Liver (tissue), 9 donors: ENCODE data around the gene MRPL37. TPM values are rescaled to one million over a fixed set of nuclear protein-coding genes. Genes with fewer than 3 reads are reported as not detected.

Experiments used
- DNase-seq: peaks from one replicate; pipeline ENCODE4 v3.0.0-alpha.2; 2017; ENCODE audit warnings: low spot score
- H3K27ac ChIP-seq, 2 donors: one replicate each; pipeline ENCODE4 v1.7.0; 2013; ENCODE audit warnings: inconsistent platforms in 2 of 2, low read length in 2 of 2, control low read depth in 1 of 2, low read depth in 1 of 2, mild to moderate bottlenecking in 1 of 2
- H3K27me3 ChIP-seq, 4 donors: one replicate each; pipeline versions ENCODE4 v1.6.1 to v1.7.0; 2013; ENCODE audit warnings: low read length in 3 of 4, inconsistent platforms in 1 of 4, mild to moderate bottlenecking in 1 of 4, moderate library complexity in 1 of 4; ENCODE audit not compliant: control insufficient read depth in 4 of 4, insufficient read depth in 4 of 4
- H3K36me3 ChIP-seq, 4 donors: one replicate each; pipeline versions ENCODE4 v1.6.1 to v1.7.0; 2013; ENCODE audit warnings: low read length in 3 of 4, mild to moderate bottlenecking in 3 of 4, low read depth in 1 of 4, moderate library complexity in 1 of 4; ENCODE audit not compliant: control insufficient read depth in 4 of 4, insufficient read depth in 3 of 4
- H3K4me1 ChIP-seq, 4 donors: one replicate each; pipeline versions ENCODE4 v1.6.1 to v1.7.0; 2013; ENCODE audit warnings: low read length in 3 of 4, mild to moderate bottlenecking in 3 of 4, moderate library complexity in 1 of 4; ENCODE audit not compliant: control insufficient read depth in 4 of 4, insufficient read depth in 4 of 4
- H3K4me3 ChIP-seq, 3 donors: one replicate each; pipeline versions ENCODE4 v1.6.1 to v1.7.0; 2013; ENCODE audit warnings: low read length in 3 of 3, control low read depth in 1 of 3, low read depth in 1 of 3, mild to moderate bottlenecking in 1 of 3
- H3K9ac ChIP-seq, 2 donors: one replicate each; pipeline ENCODE4 v1.7.0; 2013; ENCODE audit warnings: low read length in 2 of 2, mild to moderate bottlenecking in 2 of 2, moderate library complexity in 2 of 2, control low read depth in 1 of 2, low read depth in 1 of 2
- H3K9me3 ChIP-seq, 4 donors: one replicate each; pipeline versions ENCODE4 v1.6.1 to v1.7.0; 2013; ENCODE audit warnings: low read length in 3 of 4; ENCODE audit not compliant: control insufficient read depth in 4 of 4
- ATF3 ChIP-seq: IDR thresholded peaks from 2 replicates; pipeline ENCODE4 v1.6.1; 2016; ENCODE audit warnings: antibody characterized with exemption
- CTCF ChIP-seq: fragments of 150-350 bp; IDR thresholded peaks from 2 replicates; pipeline ENCODE4 v1.5.1; 2017; ENCODE audit warnings: improper control_type of control experiment, low read depth, low read length; ENCODE audit not compliant: missing input control
- EGR1 ChIP-seq, 2 donors: IDR thresholded peaks; 2 replicates each; pipeline ENCODE4 v1.6.1; 2016 to 2018; ENCODE audit warnings: antibody characterized with exemption in 2 of 2, low read depth in 2 of 2
- FOXA1 ChIP-seq: IDR thresholded peaks from 2 replicates; pipeline ENCODE4 v1.6.1; 2016; ENCODE audit warnings: antibody characterized with exemption
- GABPA ChIP-seq, 2 donors: IDR thresholded peaks in 1 of 2; conservative IDR thresholded peaks in 1 of 2; 2 replicates each; pipeline ENCODE4 v1.6.1; 2016; ENCODE audit warnings: antibody characterized with exemption in 2 of 2, mild to moderate bottlenecking in 1 of 2, moderate library complexity in 1 of 2
- HNF4G ChIP-seq: IDR thresholded peaks from 2 replicates; pipeline ENCODE4 v1.6.1; 2016; ENCODE audit warnings: antibody characterized with exemption
- JUND ChIP-seq, 2 donors: IDR thresholded peaks; 2 replicates each; pipeline ENCODE4 v1.6.1; 2016; ENCODE audit warnings: antibody characterized with exemption in 2 of 2
- MAX ChIP-seq: IDR thresholded peaks from 2 replicates; pipeline ENCODE4 v1.6.1; 2016; ENCODE audit warnings: antibody characterized with exemption
- RAD21 ChIP-seq, 2 donors: IDR thresholded peaks; 2 replicates each; pipeline ENCODE4 v1.6.1; 2016; ENCODE audit warnings: antibody characterized with exemption in 2 of 2, mild to moderate bottlenecking in 2 of 2
- RXRA ChIP-seq, 2 donors: IDR thresholded peaks; 2 replicates each; pipeline ENCODE4 v1.6.1; 2017 to 2018; ENCODE audit warnings: antibody characterized with exemption in 2 of 2, mild to moderate bottlenecking in 1 of 2
- SP1 ChIP-seq: IDR thresholded peaks from 2 replicates; pipeline ENCODE4 v1.6.1; 2018; ENCODE audit warnings: antibody characterized with exemption, mild to moderate bottlenecking
- TAF1 ChIP-seq: conservative IDR thresholded peaks from 2 replicates; pipeline ENCODE4 v1.6.1; 2016; ENCODE audit warnings: antibody characterized with exemption, mild to moderate bottlenecking
- YY1 ChIP-seq: IDR thresholded peaks from 2 replicates; pipeline ENCODE4 v1.6.1; 2016; ENCODE audit warnings: antibody characterized with exemption, mild to moderate bottlenecking
- WGBS: extraction: QIAGEN DNeasy Blood & Tissue Kit; methylation state at CpG from one replicate; pipeline ENCODE4 v1.1.7; 2013; 5-methylcytosine and 5-hydroxymethylcytosine counted together
- polyA plus RNA-seq, 2 donors: library from polyadenylated mRNA; stranded (reverse) in 1 of 2; unstranded in 1 of 2; fragments of 200-250 nt in 1 of 2; fragments of >200 nt in 1 of 2; fragmentation: Nextera tagmentation in 1 of 2; extraction: Ambion mirVana in 1 of 2; gene quantifications; one replicate each; pipeline versions ENCODE4 v1.2.1 to v1.2.3, GENCODE V29; 2013 to 2015
- total RNA-seq, 2 donors: library from RNA; depleted of rRNA; stranded (reverse); fragments of >200 nt; gene quantifications; one replicate each; pipeline ENCODE4 v1.2.3, GENCODE V29; 2014
- donor health status: healthy.
- donor health status: healthy.
- donor health status: healthy.
- donor health status: healthy.
- donor health status: healthy.

MRPL37 gene
- total and polyA plus RNA-seq, 4 donors = 34.7 to 114 (median 69.2) TPM

- H3K36me3 ChIP-seq = no peaks in the 10 kb centered on the region
- peak overlapping the region in 1 of 2 donors; percentile 53 for H3K27ac ChIP-seq
Measured at GRCh38 chr1:54173681-54174080, 26.3 kb upstream of the MRPL37 start.

GRCh38 chr1:54174106-54174505 lies 25.9 kb upstream of the MRPL37 start:
- Histone ChIP-seq H3K9me3 (no peaks in the 10 kb centered on the region), H3K4me3 (no peak overlapping the region), H3K4me1 (peaks cover 0 to 11% (median 8%) of the 10 kb centered on the region in 4 donors), H3K36me3 (no peaks in the 10 kb centered on the region), H3K27me3 (no peaks in the 10 kb centered on the region), H3K9ac (no peak overlapping the region), H3K27ac (no peak overlapping the region)
- WGBS = 94% methylated on average over 4 of the region's 4 CpGs
- DNase-seq = no peak
- no peak for TF ChIP-seq SP1
- no peak for TF ChIP-seq JUND (IDR thresholded peaks at IDR 0.05)
- no peak for TF ChIP-seq ATF3
- TF ChIP-seq HNF4G = no peak
- TF ChIP-seq GABPA (IDR thresholded peaks at IDR 0.05 in 1 of 2, conservative IDR thresholded peaks at IDR 0.05 in 1 of 2) = no peak
- TF ChIP-seq EGR1 (IDR thresholded peaks at IDR 0.05; ENCODE audit: low read depth in 2 of 2) = no peak
- TF ChIP-seq CTCF = no peak
- no peak for TF ChIP-seq FOXA1
- TF ChIP-seq TAF1 = no peak
- no peak for TF ChIP-seq RXRA (IDR thresholded peaks at IDR 0.05)
- TF ChIP-seq RAD21 (IDR thresholded peaks at IDR 0.05) = no peak
- no peak for TF ChIP-seq YY1
- no peak for TF ChIP-seq MAX

More at GRCh38 chr1:54173681-54174080, 26.3 kb upstream of the MRPL37 start:
- 85% methylated on average over 9 of the region's 9 CpGs for WGBS
- no peak for DNase-seq
- no peaks in the 10 kb centered on the region for H3K27me3 ChIP-seq
- no peak for TF ChIP-seq YY1
- no peak overlapping the region for H3K4me3 ChIP-seq
- H3K4me1 ChIP-seq = peaks cover 0 to 11% (median 8%) of the 10 kb centered on the region in 4 donors
- no peak overlapping the region for H3K9ac ChIP-seq
- H3K9me3 ChIP-seq = no peaks in the 10 kb centered on the region

GRCh38 chr1:54176621-54177327 lies 23.2 kb upstream of the MRPL37 start:
- H3K9ac ChIP-seq = no peak overlapping the region
- WGBS = 98% methylated on average over 6 of the region's 6 CpGs
- H3K4me1 ChIP-seq = peaks cover 0 to 11% (median 8%) of the 10 kb centered on the region in 4 donors
- no peak for TF ChIP-seq FOXA1
- H3K27ac ChIP-seq = no peak overlapping the region
- no peaks in the 10 kb centered on the region for H3K36me3 ChIP-seq
- no peak for DNase-seq
- H3K4me3 ChIP-seq = no peak overlapping the region
- H3K27me3 ChIP-seq = no peaks in the 10 kb centered on the region
- H3K9me3 ChIP-seq = no peaks in the 10 kb centered on the region
